T-helper 22 cell (primary cell): ENCODE data around the gene SAYSD1.

Source experiments
- DNase-seq: peaks from one replicate; pipeline ENCODE4 v3.0.0-alpha.2; 2020; ENCODE audit warnings: low read depth

The SAYSD1 gene

DNA sequence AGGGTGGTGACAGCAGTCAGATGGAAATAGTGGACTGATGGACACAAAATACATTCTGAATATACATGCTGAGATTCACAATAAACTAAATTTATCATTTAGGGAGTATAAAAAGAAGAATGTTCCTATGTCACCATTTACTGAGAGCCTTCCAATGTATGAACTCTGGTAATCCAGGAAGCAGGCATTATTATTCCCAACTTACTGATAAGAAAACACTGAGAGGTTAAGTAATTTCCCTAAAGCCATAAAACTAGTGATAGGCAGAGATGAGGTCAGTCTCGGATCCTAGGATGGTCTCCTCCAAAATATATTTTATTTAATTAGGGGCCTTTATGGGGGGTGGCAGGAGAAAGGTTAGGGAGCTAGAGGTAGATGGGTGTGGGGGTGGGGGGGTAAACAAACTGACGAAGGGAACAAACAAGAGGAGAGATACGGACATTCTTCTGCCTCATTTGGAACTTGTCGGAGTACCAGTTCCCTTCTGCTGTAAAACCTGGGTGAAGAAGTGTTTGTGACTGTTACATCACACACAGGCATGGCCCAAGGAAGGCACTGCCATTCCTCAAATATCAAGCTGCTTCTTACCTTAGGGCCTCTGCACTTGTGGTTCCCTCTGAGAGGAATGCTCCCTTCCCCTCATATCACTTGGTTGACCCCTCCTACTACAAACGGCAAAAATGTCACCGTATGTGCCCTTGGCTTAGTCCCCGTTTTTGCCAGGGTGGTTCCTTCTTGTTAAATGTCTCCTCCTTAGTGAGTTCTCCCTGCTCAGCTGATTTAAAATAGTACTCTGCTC lies 6.7 kb downstream of the SAYSD1 start:
- no peak for DNase-seq

GRCh38 chr6:39107641-39108040 lies 7.3 kb downstream of the SAYSD1 start:
- DNase-seq, result no peak

DNA sequence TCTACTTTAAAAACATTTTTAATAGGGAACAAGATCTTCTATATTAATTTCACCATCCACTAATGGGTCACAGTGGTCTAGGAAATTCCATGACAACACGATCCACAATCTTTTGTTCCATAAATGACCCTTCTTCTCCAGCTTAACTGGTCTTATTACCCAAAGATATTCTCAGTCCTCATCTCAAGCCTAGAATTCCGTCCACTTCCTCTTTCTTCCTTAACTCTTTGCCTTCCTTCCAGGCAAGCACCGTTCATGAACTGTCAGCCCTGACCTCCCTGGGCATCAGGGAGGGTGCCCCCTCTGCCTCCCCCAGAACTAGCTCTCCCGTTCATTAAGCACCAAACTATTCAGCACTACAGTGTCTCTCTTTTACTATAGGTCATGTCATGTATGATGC lies 8.0 kb downstream of the SAYSD1 start:
- no peak for DNase-seq

DNA sequence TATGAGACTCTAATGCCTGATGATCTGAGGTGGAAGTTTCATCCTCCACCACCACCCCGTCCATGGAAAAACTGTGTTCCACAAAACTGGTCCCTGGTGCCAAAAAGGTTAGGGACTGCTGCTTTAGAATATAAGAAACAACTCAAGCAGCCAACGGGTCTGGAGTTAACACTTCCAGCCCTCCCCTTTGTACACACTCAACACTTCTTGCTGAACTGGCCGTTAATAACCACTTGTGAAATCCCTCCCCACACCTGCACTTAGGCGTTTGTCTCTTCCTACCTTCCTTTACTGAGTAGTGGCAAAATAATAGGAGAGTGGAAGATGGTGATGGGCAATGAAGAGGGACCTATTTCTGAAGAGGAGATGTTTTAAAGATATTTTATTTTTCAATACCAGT lies 10.5 kb downstream of the SAYSD1 start:
- no peak for DNase-seq

- no peak for DNase-seq
These were observed 12.2 kb downstream of the SAYSD1 start for GRCh38 chr6:39102821-39103136.

DNA sequence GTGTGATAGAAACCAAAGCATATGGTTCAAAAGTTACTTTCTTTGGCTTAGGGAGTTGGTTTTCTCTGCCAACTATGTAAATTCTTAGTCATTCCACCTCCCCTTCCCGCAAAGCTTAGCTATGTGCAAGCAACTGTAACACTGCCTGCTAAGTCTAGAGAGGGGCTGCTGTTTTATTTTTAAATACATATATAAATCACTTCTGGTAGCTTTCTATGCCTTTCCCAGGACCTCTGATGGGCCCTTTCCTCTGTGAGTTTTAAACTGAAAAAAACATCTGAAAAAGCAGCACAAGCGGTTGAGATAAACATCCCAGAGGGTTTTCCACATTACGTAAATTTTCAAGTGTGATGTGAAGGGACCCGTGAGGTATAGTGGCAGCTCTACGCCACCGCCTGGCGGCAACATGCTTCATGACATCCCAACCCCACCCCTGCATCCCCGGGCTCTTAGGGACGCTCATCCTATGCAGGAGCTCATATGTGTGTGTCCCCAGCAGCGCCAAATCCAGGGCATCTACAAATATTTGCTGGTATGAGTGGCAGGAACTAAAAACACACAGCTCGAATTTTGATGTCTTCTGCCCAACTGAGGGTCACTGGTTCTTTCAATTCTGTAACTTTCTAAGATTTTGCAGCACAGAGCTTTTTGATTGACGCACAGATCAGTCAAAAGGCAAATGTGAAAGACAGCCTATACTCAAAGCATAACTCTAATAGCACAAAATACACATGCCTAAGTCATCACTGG lies 12.7 kb downstream of the SAYSD1 start:
- DNase-seq, result no peak

DNA sequence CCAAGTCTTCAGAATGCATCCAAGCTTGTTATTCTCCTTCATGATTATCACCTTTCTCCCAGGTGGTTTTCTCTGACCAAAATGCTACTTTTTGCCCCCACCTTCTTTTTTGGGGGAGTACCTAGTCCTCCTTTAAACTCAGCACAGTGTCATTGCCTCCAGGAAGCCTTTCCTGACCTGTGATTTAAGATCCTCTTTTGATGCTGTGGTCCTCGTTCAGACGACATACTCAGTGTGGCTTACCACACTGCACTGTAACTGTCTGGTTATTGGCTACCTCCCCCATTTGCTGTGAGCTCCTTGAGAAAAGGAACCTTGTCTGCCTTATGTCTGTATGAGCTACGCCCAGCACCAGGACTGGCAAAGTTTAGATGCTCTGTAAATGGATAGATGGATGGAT lies 14.6 kb downstream of the SAYSD1 start:
- DNase-seq, result no peak

DNA sequence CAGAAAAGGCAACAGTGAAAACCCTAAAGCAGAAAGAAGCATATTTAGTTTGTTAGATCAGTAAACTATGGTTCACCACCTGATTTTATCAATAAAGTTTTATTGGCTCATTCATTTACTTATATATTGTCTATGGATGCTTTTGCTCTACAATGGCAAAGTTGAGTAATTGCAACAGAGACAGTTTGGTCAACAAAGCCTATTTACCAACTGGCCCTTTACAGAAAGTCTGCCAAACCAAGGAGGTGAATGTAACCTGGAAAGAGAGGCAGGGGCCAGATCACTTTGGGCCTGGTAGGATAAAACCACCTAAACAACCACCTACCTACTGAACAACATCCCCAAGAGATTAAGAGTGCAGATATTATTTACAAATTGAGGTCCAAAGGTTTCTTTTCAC lies 19.4 kb downstream of the SAYSD1 start:
- DNase-seq, result no peak

- no peak for DNase-seq
These were observed 21.8 kb downstream of the SAYSD1 start for GRCh38 chr6:39093149-39093708.

GRCh38 chr6:39092124-39092523 lies 22.9 kb downstream of the SAYSD1 start:
- DNase-seq, result no peak

GRCh38 chr6:39091220-39091619 lies 23.8 kb downstream of the SAYSD1 start:
- DNase-seq, result no peak

DNA sequence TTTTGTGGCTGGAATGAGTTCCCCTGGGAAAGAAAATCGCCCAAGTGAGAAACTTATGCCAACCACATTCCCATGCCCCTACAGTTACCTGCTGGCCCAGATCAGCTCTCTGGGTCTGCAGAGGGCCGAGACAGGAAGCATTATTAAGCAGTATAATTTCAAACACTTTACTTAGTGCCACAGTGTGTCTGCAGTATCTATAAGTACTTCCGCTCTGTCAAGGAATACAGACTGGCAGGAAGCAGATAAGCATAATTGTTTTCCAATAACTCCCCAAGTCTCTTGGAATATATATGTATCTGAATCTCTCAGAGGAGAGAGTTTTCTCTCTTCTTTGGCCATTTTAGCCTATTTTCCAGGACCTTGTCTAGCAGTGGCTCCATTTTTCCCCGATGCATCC lies 24.9 kb downstream of the SAYSD1 start:
- no peak for DNase-seq

- DNase-seq, result no peak
These were observed 26.7 kb downstream of the SAYSD1 start for GRCh38 chr6:39088331-39088730.

GRCh38 chr6:39087197-39087596 lies 27.8 kb downstream of the SAYSD1 start:
- no peak for DNase-seq

GRCh38 chr6:39086711-39087110 lies 28.3 kb downstream of the SAYSD1 start:
- DNase-seq, result no peak

GRCh38 chr6:39086294-39086693 lies 28.7 kb downstream of the SAYSD1 start:
- no peak for DNase-seq

- DNase-seq, result no peak
These were observed 29.7 kb downstream of the SAYSD1 start for GRCh38 chr6:39085129-39085797.

GRCh38 chr6:39084506-39084905 lies 30.5 kb downstream of the SAYSD1 start:
- no peak for DNase-seq

DNA sequence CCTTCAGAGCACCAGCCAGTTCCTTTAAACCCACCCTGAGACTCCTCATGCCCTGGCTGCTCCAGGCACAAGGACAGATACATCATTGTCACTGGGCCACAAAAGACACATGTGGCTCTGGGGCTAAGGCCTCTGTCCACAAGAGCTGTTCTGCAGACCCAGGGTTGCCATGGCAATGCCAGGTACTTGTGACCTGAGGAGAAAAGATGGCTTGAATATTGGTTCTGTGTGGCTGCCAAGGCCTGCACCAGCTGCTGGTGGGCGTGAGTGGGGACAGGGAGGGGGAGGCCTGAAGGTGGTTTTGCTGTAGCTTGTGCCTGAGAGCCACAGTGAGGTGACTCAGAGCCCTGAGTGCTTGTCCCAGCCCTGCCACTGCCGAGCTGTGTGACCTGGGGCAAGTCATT lies 31.8 kb downstream of the SAYSD1 start:
- DNase-seq, result no peak

DNA sequence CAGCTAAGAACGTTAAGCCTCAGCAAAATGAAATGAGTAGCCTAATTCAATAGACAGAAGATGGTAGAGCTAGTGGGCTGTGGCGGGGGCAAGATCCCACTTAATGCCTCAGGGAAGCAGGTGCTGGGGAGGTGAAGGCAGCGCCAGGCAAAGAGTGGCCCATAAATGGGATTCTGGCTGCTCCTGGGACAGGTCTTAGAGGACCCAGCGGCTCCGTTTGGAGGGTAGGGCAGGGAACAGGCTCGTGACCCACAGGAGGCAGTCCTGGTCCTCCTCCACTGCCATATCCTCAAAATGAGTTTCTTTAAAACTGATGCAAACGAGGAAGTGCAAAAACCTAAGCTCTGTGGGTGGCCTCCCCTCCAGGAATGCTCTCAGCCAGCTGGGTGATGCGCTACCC lies 32.7 kb downstream of the SAYSD1 start:
- DNase-seq, result no peak

GRCh38 chr6:39080246-39080875 lies 34.6 kb downstream of the SAYSD1 start:
- DNase-seq, result no peak
